ENCODE results near the gene PCCB.
A peak's percentile ranks its signal among the peaks of the same experiment; 100 is the strongest.
"Not testable (repeated sequence)": the region's sequence is repeated elsewhere in the genome, so short reads cannot be mapped to it uniquely, and the experiment has no call there.

The PCCB gene

DNA sequence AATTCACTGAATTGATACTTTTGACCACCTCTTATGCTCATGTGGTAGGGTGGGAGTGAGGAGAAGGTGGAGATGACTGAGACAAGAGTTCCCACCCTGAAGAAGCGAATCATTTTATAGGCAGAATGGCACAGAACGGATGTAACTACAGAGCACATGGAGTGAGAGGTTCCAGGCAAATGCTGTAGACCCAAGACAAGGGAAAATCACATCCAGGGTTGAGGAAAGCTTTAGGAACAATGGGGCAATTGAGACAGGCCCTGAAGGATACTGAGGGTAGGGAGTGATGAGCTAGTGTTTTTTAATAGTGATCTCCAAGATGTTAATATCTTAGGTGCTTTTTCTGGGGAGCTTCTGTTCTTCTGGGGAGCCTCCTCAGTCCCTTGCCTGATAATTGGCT lies 8.1 kb downstream of the PCCB start:
- H3K27me3 ChIP-seq (ENCODE audit: insufficient read depth, poor library complexity, severe bottlenecking): no peaks in the 10 kb centered on the region
- no peak overlapping the region for H3K4me3 ChIP-seq (ENCODE audit: severe bottlenecking)
- H3K36me3 ChIP-seq (ENCODE audit: low read depth): peaks cover 35% of the 10 kb centered on the region
- no peak for TF ChIP-seq CTCF (IDR thresholded peaks at IDR 0.05; ENCODE audit: poor library complexity, severe bottlenecking)
- DNase-seq (ENCODE audit: low spot score) (no peak), ATAC-seq (ENCODE audit: low read depth) (no peak)
- H3K9me3 ChIP-seq (ENCODE audit: severe bottlenecking): no peaks in the 10 kb centered on the region
- H3K4me1 ChIP-seq (ENCODE audit: insufficient read depth, poor library complexity, severe bottlenecking): no peaks in the 10 kb centered on the region
- H3K27ac ChIP-seq (ENCODE audit: poor library complexity, severe bottlenecking): no peak overlapping the region

GRCh38 chr3:136261826-136262225 lies 11.7 kb downstream of the PCCB start:
- no peaks in the 10 kb centered on the region for H3K9me3 ChIP-seq (ENCODE audit: severe bottlenecking)
- ATAC-seq (ENCODE audit: low read depth) (no peak), DNase-seq (ENCODE audit: low spot score) (no peak)
- no peak overlapping the region for H3K27ac ChIP-seq (ENCODE audit: poor library complexity, severe bottlenecking)
- peaks cover 8% of the 10 kb centered on the region for H3K4me1 ChIP-seq (ENCODE audit: insufficient read depth, poor library complexity, severe bottlenecking)
- H3K4me3 ChIP-seq (ENCODE audit: severe bottlenecking): no peak overlapping the region
- H3K27me3 ChIP-seq (ENCODE audit: insufficient read depth, poor library complexity, severe bottlenecking): no peaks in the 10 kb centered on the region
- peaks cover 42% of the 10 kb centered on the region for H3K36me3 ChIP-seq (ENCODE audit: low read depth)
- TF ChIP-seq CTCF (IDR thresholded peaks at IDR 0.05; ENCODE audit: poor library complexity, severe bottlenecking): no peak

DNA sequence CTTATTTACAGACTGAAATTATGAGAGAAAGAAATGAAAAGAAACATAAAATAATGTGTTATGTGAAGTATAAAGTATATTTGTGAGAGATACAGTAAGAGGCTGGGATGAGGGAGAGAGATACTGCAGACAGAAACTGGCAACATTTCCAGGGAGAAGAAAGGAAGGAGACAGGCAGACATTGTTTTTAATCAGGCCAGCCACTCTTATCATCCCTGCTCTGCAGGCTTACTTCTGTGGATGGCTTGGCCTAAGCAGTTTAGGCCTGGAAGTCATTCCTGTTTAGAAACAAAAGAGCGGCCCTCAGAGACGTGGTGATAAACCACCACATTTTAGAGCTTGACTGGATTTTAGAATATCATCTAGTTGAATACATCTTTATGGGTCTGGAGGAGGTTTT lies 12.4 kb downstream of the PCCB start:
- ATAC-seq (ENCODE audit: low read depth): no peak
- no peak for DNase-seq (ENCODE audit: low spot score)
- Histone ChIP-seq H3K9me3 (ENCODE audit: severe bottlenecking) (no peaks in the 10 kb centered on the region), H3K27ac (ENCODE audit: poor library complexity, severe bottlenecking) (no peak overlapping the region), H3K36me3 (ENCODE audit: low read depth) (peaks cover 36% of the 10 kb centered on the region), H3K4me1 (ENCODE audit: insufficient read depth, poor library complexity, severe bottlenecking) (peaks cover 9% of the 10 kb centered on the region), H3K27me3 (ENCODE audit: insufficient read depth, poor library complexity, severe bottlenecking) (no peaks in the 10 kb centered on the region), H3K4me3 (ENCODE audit: severe bottlenecking) (no peak overlapping the region)
- no peak for TF ChIP-seq CTCF (IDR thresholded peaks at IDR 0.05; ENCODE audit: poor library complexity, severe bottlenecking)

DNA sequence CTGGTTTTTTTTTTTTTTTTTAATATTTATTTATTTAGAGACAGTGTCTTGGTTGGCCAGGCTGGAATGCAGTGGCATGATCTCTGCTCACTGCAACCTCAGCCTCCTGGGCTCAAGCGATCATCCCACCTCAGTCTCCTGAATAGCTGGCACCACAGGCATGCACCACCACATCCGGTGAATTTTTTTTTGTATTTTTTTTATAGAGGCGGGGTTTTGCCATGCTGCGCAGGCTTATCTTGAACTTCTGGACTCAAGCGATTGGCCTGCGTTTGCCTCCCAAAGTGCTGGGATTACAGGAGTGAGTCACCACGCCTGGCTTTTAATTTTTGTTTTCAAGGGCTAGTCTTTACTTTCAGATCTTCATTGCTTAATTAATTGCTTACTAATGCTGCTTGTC lies 13.1 kb downstream of the PCCB start:
- Histone ChIP-seq H3K4me1 (ENCODE audit: insufficient read depth, poor library complexity, severe bottlenecking) (peaks cover 9% of the 10 kb centered on the region), H3K4me3 (ENCODE audit: severe bottlenecking) (no peak overlapping the region), H3K27ac (ENCODE audit: poor library complexity, severe bottlenecking) (no peak overlapping the region), H3K27me3 (ENCODE audit: insufficient read depth, poor library complexity, severe bottlenecking) (no peaks in the 10 kb centered on the region), H3K9me3 (ENCODE audit: severe bottlenecking) (no peaks in the 10 kb centered on the region), H3K36me3 (ENCODE audit: low read depth) (peaks cover 31% of the 10 kb centered on the region)
- DNase-seq (ENCODE audit: low spot score): no peak
- TF ChIP-seq CTCF (IDR thresholded peaks at IDR 0.05; ENCODE audit: poor library complexity, severe bottlenecking): no peak
- no peak for ATAC-seq (ENCODE audit: low read depth)

DNA sequence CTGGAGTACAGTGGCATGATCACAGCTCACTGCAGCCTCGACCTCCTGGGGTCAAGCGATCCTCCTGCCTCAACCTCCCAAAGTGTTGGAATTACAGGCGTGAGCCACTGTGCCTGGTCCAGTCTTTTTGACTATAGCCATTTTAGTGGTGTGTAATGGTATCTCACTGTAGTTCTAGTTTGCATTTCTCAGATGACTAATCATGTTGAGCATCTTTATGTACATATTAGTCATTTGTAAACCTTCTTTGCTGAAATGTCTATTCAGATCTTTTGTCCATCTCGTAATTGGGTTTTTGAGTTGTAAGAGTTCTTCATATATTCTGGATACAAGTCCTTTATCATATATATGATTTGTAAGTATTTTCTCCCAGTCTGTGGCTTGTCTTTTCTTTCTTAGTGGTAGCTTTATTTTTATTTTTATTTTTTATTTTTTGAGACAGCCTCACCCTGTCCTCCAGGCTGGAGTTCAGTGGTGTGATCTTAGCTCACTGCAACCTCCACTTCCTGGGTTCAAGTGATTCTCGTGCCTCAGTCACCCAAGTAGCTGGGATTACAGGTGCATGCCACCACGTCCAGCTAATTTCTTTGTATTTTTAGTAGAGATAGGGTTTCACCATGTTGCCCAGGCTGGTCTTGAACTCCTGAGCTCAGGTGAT lies 16.5 kb downstream of the PCCB start:
- H3K4me1 ChIP-seq (ENCODE audit: insufficient read depth, poor library complexity, severe bottlenecking); H3K27me3 ChIP-seq (ENCODE audit: insufficient read depth, poor library complexity, severe bottlenecking); H3K4me3 ChIP-seq (ENCODE audit: severe bottlenecking); H3K27ac ChIP-seq (ENCODE audit: poor library complexity, severe bottlenecking); DNase-seq (ENCODE audit: low spot score); H3K9me3 ChIP-seq (ENCODE audit: severe bottlenecking): not testable (repeated sequence)
- ATAC-seq (ENCODE audit: low read depth): peak; percentile 100
- H3K36me3 ChIP-seq (ENCODE audit: low read depth): peaks cover 18% of the 10 kb centered on the region
